Islet of Langerhans (tissue), 1 donor: ENCODE data around the gene HAP1.
"Not testable (repeated sequence)": the region's sequence is repeated elsewhere in the genome, so short reads cannot be mapped to it uniquely, and the experiment has no call there.

Source experiments
- FAIRE-seq: peaks from one replicate; lab custom pipeline; 2011; peaks lifted over from hg19 to GRCh38; lab: Jason Lieb, UNC

The HAP1 gene

DNA sequence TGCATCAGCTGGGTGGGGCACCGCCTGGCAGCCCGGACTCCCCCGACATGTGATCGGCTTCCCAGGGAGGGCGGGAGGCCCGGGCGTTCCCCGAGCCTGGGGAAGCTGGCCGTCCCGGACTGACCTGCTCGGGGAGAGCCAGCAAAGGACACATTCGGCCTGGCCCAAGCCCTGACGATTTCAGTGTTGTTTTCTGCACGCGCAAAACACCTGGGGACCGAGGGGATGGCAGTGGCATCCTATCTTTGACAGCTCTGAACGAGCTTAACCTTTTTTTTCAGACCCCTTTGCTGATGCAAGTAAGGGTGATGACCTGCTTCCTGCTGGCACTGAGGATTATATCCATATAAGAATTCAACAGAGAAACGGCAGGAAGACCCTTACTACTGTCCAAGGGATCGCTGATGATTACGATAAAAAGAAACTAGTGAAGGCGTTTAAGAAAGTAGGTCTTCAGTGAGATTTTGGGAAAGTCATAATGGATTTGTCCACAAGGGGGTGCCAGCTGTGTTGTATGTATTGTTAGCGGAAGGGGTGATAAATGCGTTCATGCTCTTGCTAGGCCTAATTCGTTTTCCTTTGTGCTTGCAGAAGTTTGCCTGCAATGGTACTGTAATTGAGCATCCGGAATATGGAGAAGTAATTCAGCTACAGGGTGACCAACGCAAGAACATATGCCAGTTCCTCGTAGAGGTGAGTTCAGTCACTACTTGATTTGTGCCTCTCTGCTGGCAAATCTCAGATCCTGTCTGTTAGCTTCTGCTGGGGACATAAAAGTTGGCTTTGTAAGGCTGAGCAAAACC lies 44.7 kb downstream of the HAP1 start:
- FAIRE-seq: no peak

DNA sequence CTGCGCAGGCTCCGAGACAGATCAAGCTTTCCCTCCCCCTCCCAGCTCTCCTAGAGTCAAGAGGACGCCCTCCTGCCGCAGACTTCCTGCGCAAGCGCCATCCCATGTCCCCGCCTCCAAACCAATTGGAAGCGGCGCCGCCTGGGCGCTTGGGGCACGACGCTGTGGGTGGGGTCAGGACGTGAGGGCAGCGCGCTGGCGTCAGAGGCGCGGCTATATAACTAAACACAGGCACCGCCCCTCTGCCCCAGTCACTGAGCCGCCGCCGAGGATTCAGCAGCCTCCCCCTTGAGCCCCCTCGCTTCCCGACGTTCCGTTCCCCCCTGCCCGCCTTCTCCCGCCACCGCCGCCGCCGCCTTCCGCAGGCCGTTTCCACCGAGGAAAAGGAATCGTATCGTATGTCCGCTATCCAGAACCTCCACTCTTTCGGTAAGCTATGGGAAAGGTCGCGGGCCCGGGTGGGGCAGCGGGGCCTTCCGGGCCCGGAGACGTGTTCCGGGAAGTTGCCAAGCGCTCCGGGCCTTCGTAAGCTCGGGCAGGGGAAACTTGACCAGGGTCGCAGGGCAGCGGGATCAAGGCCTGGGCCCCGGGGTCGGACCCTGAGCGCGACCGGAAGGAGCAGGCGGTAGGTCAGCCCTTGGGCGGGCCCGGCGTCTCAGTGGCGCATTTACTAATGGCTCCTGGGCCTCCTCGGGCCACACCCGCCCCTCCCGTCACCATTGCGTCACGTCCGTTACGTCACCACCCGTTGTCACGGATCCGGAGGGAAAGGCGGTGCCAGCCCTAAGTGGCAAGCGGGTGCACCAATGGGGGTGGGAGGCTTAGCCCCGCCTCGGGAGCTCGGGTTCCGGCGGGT lies 45.6 kb downstream of the HAP1 start, which contains the start of gene EIF1:
EIF1 (plus strand) TSS at position 245 of the 856 bp plus-strand sequence; CDS start at position 399, 154 bp downstream.
- FAIRE-seq: no peak

DNA sequence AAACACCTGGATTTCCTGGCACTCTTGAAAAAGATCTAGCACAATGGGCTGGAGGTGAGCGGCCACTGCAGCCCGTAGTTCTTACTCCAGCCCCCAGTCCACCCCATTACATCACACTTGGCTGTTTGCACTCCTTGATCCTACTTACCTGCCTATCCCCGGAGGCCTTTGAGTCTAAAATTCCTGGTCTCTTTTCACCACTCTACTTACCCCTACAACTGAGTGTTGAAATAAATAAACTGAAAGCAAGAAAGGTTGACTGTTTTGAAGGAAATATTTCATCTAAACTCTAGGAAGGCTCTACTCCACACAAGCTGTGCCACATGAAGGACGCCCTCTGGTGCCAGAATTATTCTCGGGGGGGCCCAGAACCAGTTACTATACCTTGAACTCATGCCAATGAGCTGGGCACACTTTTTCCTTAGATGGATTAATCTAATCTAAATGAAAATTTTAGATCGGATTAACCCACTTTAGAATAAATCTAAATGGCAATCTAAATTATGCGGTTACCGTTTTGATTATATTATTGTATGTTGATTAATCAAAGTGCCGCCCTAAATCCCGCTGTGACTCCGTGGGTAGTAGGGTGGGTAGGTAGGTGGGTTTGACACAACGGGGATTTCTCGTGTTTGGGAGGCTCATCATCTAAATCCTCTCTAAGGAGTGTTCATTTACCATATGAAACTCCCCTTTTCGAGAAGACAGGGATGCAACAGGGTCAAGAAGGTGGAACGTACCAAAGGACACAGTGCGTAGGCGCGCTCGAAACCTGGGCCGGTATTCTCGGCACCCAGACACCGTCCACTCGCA lies 46.4 kb downstream of the HAP1 start:
- FAIRE-seq: no peak

DNA sequence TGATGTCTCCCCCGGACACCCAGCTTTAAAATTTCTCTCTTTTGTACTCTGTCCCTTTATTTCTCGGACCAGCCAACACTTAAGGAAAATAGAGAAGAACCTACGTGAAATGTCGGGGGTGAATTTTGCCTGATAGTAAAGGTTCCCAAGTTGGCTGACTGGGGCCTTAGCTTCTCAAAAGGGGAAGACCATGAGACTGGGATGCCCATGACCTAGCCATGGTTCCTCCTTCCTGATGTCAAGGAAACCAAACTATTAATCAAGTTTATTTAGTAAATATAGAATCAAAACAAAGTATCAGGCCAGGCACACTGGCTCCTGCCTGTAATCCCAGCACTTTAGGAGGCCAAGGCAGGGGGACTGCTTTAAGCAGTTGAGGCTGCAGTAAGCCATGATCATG lies 48.2 kb downstream of the HAP1 start:
- no peak for FAIRE-seq

DNA sequence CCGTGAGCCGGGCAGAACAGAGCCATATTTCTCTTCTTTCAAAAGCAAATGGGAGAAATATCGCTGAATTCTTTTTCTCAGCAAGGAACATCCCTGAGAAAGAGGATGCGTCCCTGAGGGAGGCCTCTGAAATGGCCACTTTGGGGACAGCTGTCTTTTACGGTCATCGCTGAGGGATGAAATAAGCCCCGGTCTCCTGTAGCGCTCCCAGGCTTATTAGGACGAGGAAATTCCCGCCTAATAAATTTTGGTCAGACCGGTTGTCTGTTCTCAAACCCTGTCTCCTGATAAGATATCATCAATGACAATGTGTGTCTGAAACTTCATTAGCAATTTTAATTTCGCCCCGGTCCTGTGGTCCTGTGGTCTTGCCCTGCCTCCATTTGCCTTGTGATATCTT lies 48.7 kb downstream of the HAP1 start:
- FAIRE-seq: not testable (repeated sequence)

DNA sequence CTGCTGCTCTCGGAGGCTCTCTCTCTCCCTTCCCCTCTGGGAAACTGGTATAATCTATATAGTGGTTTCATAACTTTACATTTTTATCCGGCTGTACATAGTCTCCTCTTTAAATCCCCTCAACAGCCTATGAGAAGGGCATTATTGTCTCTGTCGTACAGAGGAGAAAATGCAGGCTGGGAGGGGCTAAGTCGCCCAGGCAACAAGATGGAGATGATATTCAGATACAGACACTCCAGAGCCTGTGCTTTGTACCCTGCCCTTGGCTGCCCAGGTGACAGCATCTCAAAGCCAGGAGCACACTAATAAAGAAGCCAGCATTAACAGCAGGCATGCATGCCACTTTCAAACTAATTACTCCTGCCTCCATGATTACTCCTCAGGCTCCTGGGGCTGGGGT lies 50.4 kb downstream of the HAP1 start:
- no peak for FAIRE-seq

DNA sequence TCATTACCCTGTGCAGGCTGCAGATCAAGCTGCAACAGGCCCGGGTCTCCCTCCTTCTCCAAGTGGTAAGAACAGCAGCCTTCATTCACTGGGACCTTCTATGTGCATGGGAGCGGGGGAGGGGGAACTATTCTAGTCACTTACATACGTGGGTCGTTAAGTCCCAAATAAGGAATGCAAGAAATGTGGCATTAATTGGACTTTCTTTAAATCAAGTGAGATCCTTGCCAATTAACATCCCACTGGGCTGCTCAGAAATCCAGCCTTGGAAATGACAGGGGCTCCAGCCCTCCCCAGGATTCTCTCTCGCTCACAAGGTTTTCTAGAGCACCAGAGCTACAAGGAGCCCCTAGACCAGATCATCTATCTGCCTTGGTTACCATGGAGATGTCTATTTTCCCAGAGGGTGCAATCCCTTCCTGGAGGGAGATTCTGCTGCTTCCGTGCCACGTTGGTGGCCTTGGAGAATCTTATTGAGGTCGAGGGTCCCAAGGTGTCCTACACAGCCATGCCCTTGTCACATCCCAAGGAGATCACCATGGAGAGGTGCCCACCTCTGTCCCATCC lies 50.9 kb downstream of the HAP1 start:
- no peak for FAIRE-seq

DNA sequence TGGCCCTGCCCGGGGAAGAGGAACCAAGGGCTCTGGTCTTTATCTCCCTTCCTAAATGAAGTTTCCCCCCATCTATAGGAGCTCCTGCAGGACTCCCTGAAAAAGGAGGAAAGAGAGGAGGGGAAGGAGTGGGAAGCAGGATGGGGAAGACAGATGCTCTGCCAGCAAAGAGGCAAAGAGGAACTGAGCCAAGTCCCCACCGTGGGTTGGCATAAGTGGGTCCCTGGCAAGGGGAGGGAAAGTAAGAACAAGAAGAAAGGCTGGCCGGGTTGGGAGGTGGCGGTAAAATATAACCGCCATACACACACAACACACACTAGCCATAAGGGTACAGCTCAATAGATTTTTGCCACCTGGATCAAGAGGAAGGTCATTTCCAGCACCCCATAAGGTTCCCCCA lies 51.8 kb downstream of the HAP1 start:
- FAIRE-seq: no peak

DNA sequence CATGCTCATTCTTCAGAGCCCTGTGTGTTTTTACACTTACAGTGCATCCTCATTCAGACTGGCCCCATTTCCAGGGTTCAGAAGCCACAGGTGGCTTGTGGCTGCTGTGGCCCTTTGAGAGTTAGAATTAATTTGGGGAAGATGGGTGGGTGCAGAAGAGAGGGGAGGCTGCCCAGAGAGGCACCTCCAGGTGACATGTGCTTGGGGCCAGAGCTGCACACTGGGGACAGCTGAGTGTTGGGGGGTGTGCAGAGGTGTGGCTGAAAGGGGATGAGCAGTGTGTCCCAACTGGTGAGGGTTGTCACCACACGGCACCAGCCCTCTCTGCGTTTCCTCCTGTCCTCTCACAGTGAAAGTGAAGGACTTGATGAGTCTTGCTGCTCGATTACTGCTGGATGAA lies 52.7 kb downstream of the HAP1 start:
- no peak for FAIRE-seq

DNA sequence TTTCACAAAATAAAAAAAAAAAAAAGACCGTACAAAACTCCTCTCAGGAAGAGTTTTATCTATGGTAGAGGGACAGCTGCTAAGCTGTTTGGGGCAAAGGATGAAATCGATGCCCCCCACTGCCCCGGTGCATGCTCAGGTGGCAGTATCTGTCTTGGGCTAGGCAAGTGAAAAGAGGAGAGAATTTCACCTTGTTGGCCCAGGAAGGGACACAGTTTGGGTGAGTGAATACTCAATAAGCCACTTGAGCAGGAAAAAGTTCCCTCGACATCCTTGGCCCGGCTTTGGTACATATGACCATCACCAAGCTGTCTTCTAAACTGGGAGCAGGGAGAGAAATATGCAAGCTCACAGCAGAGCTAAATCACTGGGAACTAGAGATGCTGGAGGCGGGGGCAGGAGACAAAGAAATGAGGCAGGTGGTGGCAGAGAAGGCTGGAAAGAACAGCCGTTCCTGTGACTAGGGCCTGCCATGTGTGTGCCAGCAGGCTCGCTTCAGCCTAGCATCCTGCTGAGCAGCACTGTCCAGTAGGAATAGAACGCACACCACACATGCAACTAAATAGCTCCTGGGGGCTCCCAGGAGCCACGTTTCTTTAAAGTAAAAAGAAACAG lies 53.9 kb downstream of the HAP1 start:
- FAIRE-seq: no peak

DNA sequence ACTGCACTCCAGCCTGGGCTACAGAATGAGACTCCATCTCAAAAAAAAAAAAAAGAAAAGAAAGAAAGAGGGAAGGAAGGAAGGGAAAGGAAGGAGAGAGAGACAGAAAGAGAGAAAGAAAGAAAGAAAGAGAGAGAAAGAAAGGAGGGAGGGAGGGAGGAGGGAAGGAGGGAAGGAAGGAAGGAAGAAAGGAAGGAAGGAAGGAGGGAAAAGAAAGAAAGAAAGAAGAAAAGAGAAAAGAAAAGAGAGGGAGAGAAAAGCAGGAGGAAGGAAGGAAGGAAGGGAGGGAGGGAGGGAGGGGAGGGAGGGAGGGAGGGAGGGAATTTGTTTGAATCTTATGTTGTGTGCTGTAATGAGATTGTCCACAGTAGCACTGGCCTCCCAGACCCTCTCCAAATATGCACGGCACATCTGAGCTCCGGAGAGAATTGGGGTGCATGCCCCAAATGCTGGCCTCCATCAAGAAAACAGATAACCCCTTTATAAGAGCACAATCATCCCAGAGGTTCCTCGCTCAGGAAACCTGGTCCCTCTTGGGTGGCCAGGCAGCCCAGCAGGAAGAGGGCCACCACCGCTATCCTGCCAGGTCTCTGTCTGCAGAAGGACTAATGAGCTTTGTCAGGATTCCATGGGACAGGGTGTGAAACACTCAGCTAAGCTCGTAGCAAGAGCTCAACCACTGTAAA lies 54.6 kb downstream of the HAP1 start:
- no peak for FAIRE-seq

DNA sequence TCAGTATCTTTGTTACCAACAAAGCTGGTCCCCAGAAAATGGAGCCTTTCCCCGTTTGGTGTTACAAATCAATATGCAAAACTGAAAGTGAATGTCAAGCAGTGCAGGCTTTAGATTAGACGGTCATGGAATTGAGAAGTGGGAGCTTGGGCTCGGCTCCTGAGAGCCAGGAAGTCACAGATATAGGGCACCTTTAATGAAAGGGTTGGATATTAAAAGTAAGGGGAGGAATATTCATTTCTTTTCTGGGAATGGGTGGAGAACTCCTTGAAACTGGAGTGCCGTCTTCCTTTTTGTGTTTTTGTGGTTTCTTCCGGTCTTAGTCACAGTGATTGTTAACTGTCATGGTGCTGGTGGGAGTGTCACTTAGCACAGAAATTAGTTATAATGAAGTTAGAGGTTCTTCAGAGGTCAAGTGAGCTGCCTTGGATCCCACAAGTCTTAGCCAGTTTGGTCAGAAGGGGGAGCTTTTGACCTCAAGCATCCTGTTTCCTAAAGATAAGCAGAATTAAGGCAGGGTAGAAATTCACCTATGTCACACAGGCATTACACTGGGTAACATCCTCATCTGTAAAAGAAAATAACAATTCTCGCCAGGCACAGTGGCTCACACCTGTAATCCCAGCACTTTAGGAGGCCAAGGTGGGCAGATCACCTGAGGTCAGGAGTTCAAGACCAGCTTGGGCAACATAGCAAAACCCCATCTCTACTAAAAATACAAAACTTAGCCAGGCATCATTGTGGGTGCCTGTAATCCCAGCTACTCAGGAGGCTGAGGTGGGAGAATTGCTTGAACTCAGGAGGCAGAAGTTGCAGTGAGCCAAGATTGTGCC lies 55.3 kb downstream of the HAP1 start:
- FAIRE-seq: no peak

DNA sequence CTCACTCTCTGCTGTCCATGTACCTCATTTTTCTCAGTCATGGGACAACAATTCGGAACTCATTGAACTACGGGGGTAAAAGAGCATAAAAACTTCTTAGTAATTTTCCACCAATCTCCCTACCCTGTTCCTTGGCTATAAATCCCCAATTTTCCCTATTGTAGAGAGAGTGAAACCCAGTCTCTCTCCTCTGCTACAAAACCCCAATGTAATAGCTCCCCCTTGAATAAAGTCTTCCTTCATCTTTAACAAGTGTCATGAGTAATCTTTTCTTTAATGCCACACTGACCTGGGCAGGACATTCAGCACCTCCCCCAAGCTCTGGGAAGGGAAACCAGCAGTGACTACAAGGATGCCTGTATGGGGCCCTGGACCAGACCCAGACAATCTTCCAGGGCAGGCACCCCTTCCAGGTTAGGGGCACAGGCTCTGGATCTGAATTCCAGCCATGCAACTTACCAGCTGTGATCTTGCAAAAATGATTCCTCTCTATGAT lies 56.0 kb downstream of the HAP1 start:
- no peak for FAIRE-seq

DNA sequence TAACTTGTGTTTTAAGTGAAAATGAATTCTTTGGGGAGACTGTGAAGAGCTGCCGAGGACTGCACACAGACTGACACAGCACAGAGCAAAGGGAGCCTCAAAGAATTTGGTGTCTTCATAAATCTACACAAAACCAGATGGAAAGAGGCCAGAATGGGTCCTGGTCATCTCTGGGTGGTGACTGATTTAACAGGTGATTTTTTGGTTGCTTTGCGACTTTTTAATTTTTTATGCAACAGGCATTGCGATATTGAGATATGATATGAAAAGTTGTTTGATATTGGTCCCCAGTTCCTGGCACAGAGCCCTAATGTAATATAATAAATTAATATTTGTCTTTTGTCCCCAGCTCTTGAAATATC lies 58.4 kb downstream of the HAP1 start:
- no peak for FAIRE-seq

DNA sequence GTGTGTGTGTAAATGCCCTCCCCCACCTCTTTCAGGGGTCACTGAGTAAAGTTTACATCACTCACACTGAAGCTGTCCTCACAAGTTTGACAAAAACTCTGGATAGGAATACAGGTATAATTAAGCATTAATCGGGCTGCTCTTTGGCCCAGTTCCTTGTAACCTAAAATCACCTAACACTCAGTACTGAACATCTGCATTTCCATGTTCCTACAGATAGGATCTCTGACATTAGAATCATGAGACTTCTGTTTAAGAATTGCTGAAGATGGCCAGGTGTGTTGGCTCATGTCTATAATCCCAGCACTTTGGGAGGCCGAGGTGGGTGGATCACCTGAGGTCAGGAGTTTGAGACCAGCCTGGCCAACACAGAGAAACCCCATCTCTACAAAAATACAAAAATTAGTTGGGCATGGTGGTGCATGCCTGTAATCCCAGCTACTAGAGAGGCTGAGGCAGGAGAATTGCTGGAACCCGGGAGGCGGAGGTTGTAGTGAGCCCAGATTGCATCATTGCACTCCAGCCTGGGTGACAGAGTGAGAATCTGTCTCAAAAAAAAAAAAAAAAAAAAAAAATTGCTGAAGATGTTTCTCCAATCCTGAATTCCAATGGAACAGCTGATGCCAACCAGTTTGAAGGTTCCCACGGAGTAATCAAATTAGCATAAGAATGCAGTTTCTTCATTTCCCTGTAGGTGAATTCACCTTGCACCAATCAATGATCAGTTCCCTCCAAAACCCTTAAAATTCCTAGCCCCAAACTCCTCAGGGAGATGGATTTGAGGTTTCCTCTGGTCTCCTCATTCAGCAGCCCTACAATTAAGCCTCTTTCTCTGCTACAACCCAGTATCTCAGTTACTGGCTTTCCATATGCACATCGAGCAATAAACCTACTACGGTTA lies 59.0 kb downstream of the HAP1 start:
- FAIRE-seq: not testable (repeated sequence)
